ENCODE measurements around the gene BRAF.
"Not testable (repeated sequence)": the region's sequence is repeated elsewhere in the genome, so short reads cannot be mapped to it uniquely, and the experiment has no call there.

Gene BRAF

GRCh38 chr7:140714331-140715040, 210.2 kb downstream of the BRAF start:
- no peak for DNase-seq

GRCh38 chr7:140712392-140712791, 212.3 kb downstream of the BRAF start:
- DNase-seq, result not testable (repeated sequence)

GRCh38 chr7:140708764-140709163, 216.0 kb downstream of the BRAF start:
- not testable (repeated sequence) for DNase-seq

- no peak for DNase-seq
Observed at GRCh38 chr7:140707132-140707531, 217.6 kb downstream of the BRAF start.

- DNase-seq, result no peak
Observed at GRCh38 chr7:140704205-140704604, 220.5 kb downstream of the BRAF start.

GRCh38 chr7:140702774-140703173, 222.0 kb downstream of the BRAF start:
- no peak for DNase-seq

GRCh38 chr7:140698477-140698876, 226.3 kb downstream of the BRAF start:
- no peak for DNase-seq

- no peak for DNase-seq
Observed at GRCh38 chr7:140697447-140698143, 227.1 kb downstream of the BRAF start.

- peak in 55 of 56 donors; percentile 65 to 98 (median 89) for DNase-seq
Observed at GRCh38 chr7:140696680-140697446, 227.9 kb downstream of the BRAF start, which contains the start of gene NDUFB2. TSS of gene NDUFB2 (plus strand) at chr7:140696708. CDS start at chr7:140696745, 37 bp downstream.

- DNase-seq, result peak in 26 of 56 donors; percentile 32 to 95 (median 91)
Observed at GRCh38 chr7:140696024-140696679, 228.6 kb downstream of the BRAF start.

- no peak for DNase-seq
Observed at GRCh38 chr7:140695381-140695780, 229.3 kb downstream of the BRAF start.

- DNase-seq, result no peak
Observed at GRCh38 chr7:140694592-140694991, 230.1 kb downstream of the BRAF start.

GRCh38 chr7:140693849-140694248, 230.9 kb downstream of the BRAF start:
- DNase-seq, result not testable (repeated sequence)

- no peak for DNase-seq
Observed at GRCh38 chr7:140691376-140692045, 233.2 kb downstream of the BRAF start.

- DNase-seq, result no peak
Observed at GRCh38 chr7:140689199-140690152, 235.3 kb downstream of the BRAF start.

GRCh38 chr7:140688341-140688740, 236.4 kb downstream of the BRAF start:
- DNase-seq, result no peak

GRCh38 chr7:140686921-140687320, 237.8 kb downstream of the BRAF start:
- no peak for DNase-seq

- DNase-seq, result no peak
Observed at GRCh38 chr7:140685407-140686087, 239.2 kb downstream of the BRAF start.
